Activated CD4-positive, alpha-beta T cell treated with anti-CD3 and anti-CD28 coated beads, Interleukin-2, amount 50 U/mL, for 16 hours (primary cell): ENCODE measurements around the gene ELL2.
A peak's percentile ranks its signal among the peaks of the same experiment; 100 is the strongest.
"Not testable (repeated sequence)": the region's sequence is repeated elsewhere in the genome, so short reads cannot be mapped to it uniquely, and the experiment has no call there.

Experiments
- DNase-seq: peaks from one replicate; pipeline ENCODE4 v3.0.0-alpha.2; 2020

The ELL2 gene

DNA sequence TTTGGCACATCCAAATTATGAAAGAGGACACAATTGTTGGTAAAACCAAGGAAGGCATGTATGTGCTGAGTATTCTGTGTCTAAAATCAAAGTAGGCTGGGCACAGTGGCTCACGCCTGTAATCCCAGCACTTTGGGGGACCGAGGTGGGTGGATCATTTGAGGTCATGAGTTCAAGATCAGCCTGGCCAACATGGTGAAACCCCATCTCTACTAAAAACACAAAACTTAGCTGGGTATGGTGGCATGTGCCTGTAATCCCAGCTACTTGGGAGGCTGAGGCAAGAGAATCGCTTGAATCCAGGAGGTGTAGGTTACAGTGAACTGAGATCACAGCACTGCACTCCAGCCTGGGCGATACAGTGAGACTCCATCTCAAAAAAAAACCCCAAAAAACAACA, 124.7 kb downstream of the ELL2 start:
- DNase-seq: not testable (repeated sequence)

- peak; percentile 47 for DNase-seq
These were observed 125.1 kb downstream of the ELL2 start for GRCh38 chr5:95836544-95836943.

DNA sequence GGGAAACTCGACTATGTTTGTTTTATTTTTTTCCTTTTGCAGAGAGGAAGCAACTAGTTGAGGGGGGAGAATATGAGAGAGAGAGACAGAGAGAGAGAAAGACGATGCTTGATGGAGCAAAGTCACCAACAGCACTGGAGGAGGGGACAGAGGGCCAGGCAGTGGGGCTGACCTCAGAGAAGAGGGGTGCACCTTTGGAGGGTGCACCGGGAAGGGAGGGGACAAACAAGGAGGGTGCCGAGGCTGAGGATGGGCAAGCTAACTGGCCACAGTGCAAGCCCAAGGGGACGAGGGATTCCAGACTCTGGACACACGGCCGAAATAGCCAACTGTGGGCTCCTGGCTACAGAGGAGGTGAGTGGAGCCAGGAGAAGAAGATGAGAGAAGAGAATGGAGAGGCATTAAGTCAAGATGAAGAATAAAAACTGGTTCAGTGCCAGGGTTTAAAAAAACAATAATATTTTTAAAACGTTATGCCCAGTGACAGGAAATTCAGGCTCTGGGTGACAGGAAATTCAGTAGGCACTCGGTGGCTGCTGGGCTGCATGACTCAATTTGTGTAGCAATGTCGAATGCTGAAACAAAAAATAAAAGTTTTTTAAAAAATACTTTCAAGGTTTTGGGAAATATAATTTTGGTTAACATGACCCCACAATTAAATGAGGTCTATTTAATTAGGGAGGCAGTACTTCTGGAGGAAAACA, 125.8 kb downstream of the ELL2 start:
- no peak for DNase-seq
